H1 (cell line): ENCODE data around the gene IL16. TPM values are rescaled to one million over a fixed set of nuclear protein-coding genes. Genes with fewer than 3 reads are reported as not detected.

Experiments used
- CTCF ChIA-PET: fragments of 300-600 bp; sonication (Branson Sonifier 250); formaldehyde crosslinking; loops from one replicate; lab custom pipeline; 2021; ENCODE audit not compliant: partially characterized antibody; lab: Charles Lee
- POLR2A ChIA-PET: fragments of 300-600 bp; sonication (Branson Sonifier 250); formaldehyde crosslinking; loops from one replicate; lab custom pipeline; 2021; ENCODE audit warnings: inconsistent platforms; ENCODE audit not compliant: partially characterized antibody; lab: Charles Lee
- DNase-seq, 2 experiments: peaks; one replicate each; pipeline versions ENCODE4 v3.0.0 to v3.0.0-alpha.2; 2010 to 2022; ENCODE audit warnings: low spot score in 2 of 2, low read depth in 1 of 2, mixed read lengths in 1 of 2
- FAIRE-seq: peaks from 2 replicates; lab custom pipeline; 2011; peaks lifted over from hg19 to GRCh38; lab: Jason Lieb, UNC
- H2AFZ ChIP-seq: 2 replicates; pipeline ENCODE4 v1.8.1; 2012; ENCODE audit warnings: low read length, inconsistent platforms
- H2AK5ac ChIP-seq: 2 replicates; pipeline ENCODE4 v1.6.1; 2013; ENCODE audit warnings: low read depth, low read length
- H2BK120ac ChIP-seq: replicated peaks from 2 replicates; pipeline ENCODE3; 2013; ENCODE audit warnings: low read depth, low read length, inconsistent platforms
- H2BK12ac ChIP-seq: 2 replicates; pipeline ENCODE4 v1.6.1; 2013; ENCODE audit warnings: low read depth, low read length
- H2BK15ac ChIP-seq: 2 replicates; pipeline ENCODE4 v1.6.1; 2013; ENCODE audit warnings: low read length
- H2BK20ac ChIP-seq: 2 replicates; pipeline ENCODE4 v1.6.1; 2013; ENCODE audit warnings: low read length
- H2BK5ac ChIP-seq: 2 replicates; pipeline ENCODE4 v1.6.1; 2013; ENCODE audit warnings: low read depth, low read length
- H3K14ac ChIP-seq: 2 replicates; pipeline ENCODE4 v1.6.1; 2013; ENCODE audit warnings: inconsistent platforms; ENCODE audit not compliant: insufficient read length
- H3K18ac ChIP-seq: 2 replicates; pipeline ENCODE4 v1.6.1; 2013; ENCODE audit warnings: low read length; ENCODE audit errors: extremely low read depth
- H3K23ac ChIP-seq: 2 replicates; pipeline ENCODE4 v1.6.1; 2013; ENCODE audit warnings: inconsistent platforms; ENCODE audit not compliant: insufficient read length
- H3K23me2 ChIP-seq: 2 replicates; pipeline ENCODE4 v1.6.1; 2013; ENCODE audit warnings: low read depth, low read length
- H3K27ac ChIP-seq: 2 replicates; pipeline ENCODE4 v1.6.1; 2011; ENCODE audit warnings: low read depth, low read length, inconsistent platforms
- H3K27me3 ChIP-seq, 4 experiments: replicated peaks in 1 of 4; 1 replicate in 1 of 4; 2 replicates in 3 of 4; pipeline versions ENCODE4 v1.6.1 to v1.8.1; 2011 to 2013; ENCODE audit warnings: low read length in 3 of 4, mild to moderate bottlenecking in 3 of 4, inconsistent platforms in 2 of 4, mixed read lengths in 2 of 4, moderate library complexity in 1 of 4; ENCODE audit not compliant: control insufficient read depth in 3 of 4, insufficient read depth in 3 of 4; ENCODE audit errors: extremely low read depth in 1 of 4
- H3K36me3 ChIP-seq, 4 experiments: 2 replicates each; pipeline versions ENCODE4 v1.6.1 to v1.8.1; 2011 to 2013; ENCODE audit warnings: mild to moderate bottlenecking in 4 of 4, low read length in 3 of 4, moderate library complexity in 2 of 4, control low read depth in 1 of 4, inconsistent platforms in 1 of 4; ENCODE audit not compliant: insufficient read depth in 4 of 4, control insufficient read depth in 2 of 4
- H3K4ac ChIP-seq: replicated peaks from 2 replicates; pipeline ENCODE3; 2013; ENCODE audit warnings: low read length, low read depth, mixed read lengths, inconsistent platforms; ENCODE audit not compliant: insufficient read length
- H3K4me1 ChIP-seq, 4 experiments: replicated peaks in 1 of 4; 1 replicate in 1 of 4; 2 replicates in 3 of 4; pipeline versions ENCODE4 v1.6.1 to v1.8.1; 2011 to 2013; ENCODE audit warnings: low read length in 3 of 4, inconsistent platforms in 2 of 4, mixed read lengths in 1 of 4; ENCODE audit not compliant: insufficient read depth in 4 of 4, control insufficient read depth in 3 of 4
- H3K4me2 ChIP-seq, 2 experiments: 2 replicates each; pipeline versions ENCODE4 v1.6.1 to v1.8.1; 2011 to 2013; ENCODE audit warnings: low read depth in 2 of 2, low read length in 2 of 2, control low read depth in 1 of 2, inconsistent platforms in 1 of 2, mild to moderate bottlenecking in 1 of 2; ENCODE audit not compliant: insufficient read depth in 1 of 2
- H3K4me3 ChIP-seq, 4 experiments: fragments of 200-600, 300-600 bp in 1 of 4; sonication (generic), shearing (Covaris generic), sonication (Bioruptor Twin) in 1 of 4; 2 replicates each; pipeline versions ENCODE4 v1.5.1 to v1.8.1; 2011 to 2016; ENCODE audit warnings: low read length in 4 of 4, low read depth in 3 of 4, control low read depth in 2 of 4, inconsistent platforms in 2 of 4, mild to moderate bottlenecking in 2 of 4, mixed read lengths in 1 of 4, moderate library complexity in 1 of 4; ENCODE audit not compliant: insufficient read depth in 2 of 4; ENCODE audit errors: extremely low read depth in 1 of 4
- H3K56ac ChIP-seq: replicated peaks from 2 replicates; pipeline ENCODE3; 2013; ENCODE audit warnings: low read depth, mild to moderate bottlenecking, mixed read lengths, low read length, inconsistent platforms; ENCODE audit not compliant: insufficient read length
- H3K79me1 ChIP-seq: 2 replicates; pipeline ENCODE4 v1.6.1; 2013; ENCODE audit warnings: low read depth, low read length, control low read depth
- H3K79me2 ChIP-seq, 2 experiments: 2 replicates each; pipeline versions ENCODE4 v1.6.1 to v1.8.1; 2012 to 2013; ENCODE audit warnings: low read length in 2 of 2, mild to moderate bottlenecking in 2 of 2, inconsistent platforms in 1 of 2; ENCODE audit not compliant: insufficient read depth in 2 of 2, control insufficient read depth in 1 of 2
- H3K9ac ChIP-seq, 4 experiments: replicated peaks in 1 of 4; 1 replicate in 1 of 4; 2 replicates in 3 of 4; pipeline versions ENCODE4 v1.6.1 to v1.8.1; 2011 to 2013; ENCODE audit warnings: low read depth in 3 of 4, low read length in 3 of 4, control low read depth in 2 of 4, mild to moderate bottlenecking in 2 of 4, moderate library complexity in 2 of 4, inconsistent platforms in 1 of 4; ENCODE audit errors: extremely low read depth in 1 of 4
- H3K9me3 ChIP-seq, 2 experiments: 2 replicates each; pipeline versions ENCODE4 v1.6.1 to v1.8.1; 2012 to 2013; ENCODE audit warnings: mild to moderate bottlenecking in 2 of 2, moderate library complexity in 2 of 2, control low read depth in 1 of 2, inconsistent platforms in 1 of 2, low read depth in 1 of 2, low read length in 1 of 2, mixed read lengths in 1 of 2; ENCODE audit not compliant: insufficient read depth in 2 of 2
- H4K20me1 ChIP-seq, 2 experiments: replicated peaks in 1 of 2; 2 replicates each; pipeline versions ENCODE3 to v1.8.1; 2011 to 2013; ENCODE audit warnings: inconsistent platforms in 2 of 2, low read length in 2 of 2, mild to moderate bottlenecking in 1 of 2; ENCODE audit not compliant: insufficient read depth in 2 of 2, control insufficient read depth in 1 of 2
- H4K5ac ChIP-seq: 2 replicates; pipeline ENCODE4 v1.6.1; 2013; ENCODE audit warnings: low read length, low read depth, mixed read lengths, inconsistent platforms; ENCODE audit not compliant: insufficient read length
- H4K8ac ChIP-seq: 2 replicates; pipeline ENCODE4 v1.8.0; 2013; ENCODE audit warnings: mild to moderate bottlenecking, moderate library complexity, low read length, inconsistent platforms; ENCODE audit not compliant: insufficient read depth; ENCODE audit errors: extremely low read depth
- H4K91ac ChIP-seq: replicated peaks from 2 replicates; pipeline ENCODE3; 2013; ENCODE audit warnings: low read length, mixed read lengths, inconsistent platforms; ENCODE audit not compliant: insufficient read length
- CHD2 ChIP-seq: IDR thresholded peaks from 2 replicates; pipeline ENCODE4 v1.6.1; 2012; ENCODE audit warnings: low read length, improper control_type of control experiment
- FOSL1 ChIP-seq: IDR thresholded peaks from 2 replicates; pipeline ENCODE4 v1.6.1; 2011; ENCODE audit warnings: mild to moderate bottlenecking, low read depth, low read length, moderate library complexity; ENCODE audit not compliant: insufficient read depth
- MAFK ChIP-seq: IDR thresholded peaks from 2 replicates; pipeline ENCODE4 v1.6.1; 2012; ENCODE audit warnings: low read depth, mild to moderate bottlenecking, improper control_type of control experiment, low read length
- RXRA ChIP-seq: IDR thresholded peaks from 2 replicates; pipeline ENCODE4 v1.6.1; 2011; ENCODE audit warnings: low read depth, mild to moderate bottlenecking, low read length, moderate library complexity; ENCODE audit not compliant: insufficient read depth
- SIX5 ChIP-seq: IDR thresholded peaks from 2 replicates; pipeline ENCODE4 v1.6.1; 2011; ENCODE audit warnings: mild to moderate bottlenecking, low read depth, low read length
- SP4 ChIP-seq: IDR thresholded peaks from 2 replicates; pipeline ENCODE4 v1.6.1; 2012; ENCODE audit warnings: low read length, inconsistent platforms
- WGBS, 2 experiments: shearing (Covaris generic) in 1 of 2; methylation state at CpG; one replicate each; pipeline versions ENCODE4 v1.1.6 to v1.1.7; 2013 to 2015; ENCODE audit warnings: low lambda C conversion rate in 2 of 2, mixed read lengths in 2 of 2, inconsistent platforms in 1 of 2, low coverage in 1 of 2, missing lambda C conversion rate in 1 of 2; ENCODE audit not compliant: insufficient replicate concordance in 2 of 2, insufficient coverage in 1 of 2, insufficient read length in 1 of 2; ENCODE audit errors: extremely low coverage in 1 of 2, missing lambda C conversion rate in 1 of 2; 5-methylcytosine and 5-hydroxymethylcytosine counted together
- polyA plus RNA-seq, 7 experiments: library from polyadenylated mRNA; depleted of rRNA in 3 of 7; stranded (reverse) in 5 of 7; unstranded in 2 of 7; fragments of >200 nt in 5 of 7; fragments of 200-250 nt in 2 of 7; gene quantifications; 1 replicate in 5 of 7; 2 replicates in 1 of 7; 4 replicates in 1 of 7; pipeline versions ENCODE4 v1.2.1 to v1.2.3, GENCODE V29; 2011 to 2013; ENCODE audit warnings: missing spikeins in 2 of 7, mixed read lengths in 2 of 7
- total RNA-seq: library from RNA; stranded (reverse); fragmentation: NEBNext Ultra II Directional; extraction: Animal tissue kit (Norgen Biotek cat#: 25700); gene quantifications from 2 replicates; pipeline ENCODE4 v1.2.1, GENCODE V29; 2021
- TF ChIP-seq, protein P1 (sequence below): IDR thresholded peaks from 2 replicates; pipeline ENCODE4 v1.6.1; 2012; ENCODE audit warnings: inconsistent platforms
- TF ChIP-seq, protein P2 (sequence below): IDR thresholded peaks from 2 replicates; pipeline ENCODE4 v1.6.1; 2012; ENCODE audit warnings: low read length, inconsistent platforms
- TF ChIP-seq, protein P3 (sequence below): IDR thresholded peaks from 2 replicates; pipeline ENCODE4 v1.6.1; 2012; ENCODE audit warnings: inconsistent platforms
- TF ChIP-seq, protein P4 (sequence below): IDR thresholded peaks from 2 replicates; pipeline ENCODE4 v1.6.1; 2011; ENCODE audit warnings: low read depth, mild to moderate bottlenecking, low read length; ENCODE audit not compliant: insufficient read depth

Gene IL16
- total and polyA plus RNA-seq, 2 of the 8 experiments (the other 6 are each of a cell fraction or from before 2014, with no cell fraction given): 0.03 to 0.09 TPM

DNA sequence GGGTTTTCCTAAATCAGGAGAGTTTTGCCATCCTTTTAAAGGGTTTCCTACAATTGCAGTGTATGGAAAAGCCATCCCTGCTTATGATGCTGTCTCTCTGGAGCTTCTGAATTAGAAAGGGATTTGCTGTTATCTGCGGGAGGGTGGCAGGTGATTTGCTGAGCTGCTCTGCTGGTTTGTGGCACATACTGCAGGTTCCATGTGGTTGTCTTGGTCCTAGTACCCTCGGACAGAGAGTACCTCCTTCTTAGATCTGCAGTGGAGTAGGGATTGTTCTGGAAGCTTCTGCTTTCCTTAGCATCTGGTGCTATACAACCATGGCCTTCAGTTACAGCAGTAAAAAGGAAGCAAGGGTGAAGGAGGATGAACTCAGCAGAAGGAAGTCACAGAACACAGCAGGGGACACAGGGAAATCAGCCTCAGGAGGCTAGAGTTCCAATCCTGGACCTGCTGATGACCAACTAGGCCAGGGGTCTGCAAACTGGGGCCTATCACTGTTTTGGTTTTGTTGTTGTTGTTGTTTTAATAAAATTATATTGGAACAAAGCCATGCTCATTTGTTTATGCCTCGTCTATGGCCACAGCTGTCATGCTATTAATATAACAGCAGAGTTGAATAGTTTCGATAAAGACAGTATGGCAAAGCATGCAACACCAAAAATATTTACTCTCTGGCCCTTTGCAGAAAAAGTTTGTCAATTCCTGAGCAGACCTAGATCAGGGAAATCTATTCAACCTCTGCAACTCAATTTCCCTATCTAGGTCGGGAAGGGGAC lies 87.8 kb downstream of the IL16 start:
- Histone ChIP-seq H3K4me3 (no peak overlapping the region), H3K23me2 (no peaks in the 10 kb centered on the region), H3K27ac (no peak overlapping the region), H3K14ac (no peak overlapping the region), H4K5ac (no peak overlapping the region), H3K4me2 (no peak overlapping the region), H2BK12ac (no peak overlapping the region), H3K9me3 (no peaks in the 10 kb centered on the region), H3K79me1 (no peaks in the 10 kb centered on the region), H3K23ac (no peak overlapping the region), H3K56ac (no peak overlapping the region), H3K4me1 (no peaks in the 10 kb centered on the region), H3K9ac (no peak overlapping the region), H3K36me3 (no peaks in the 10 kb centered on the region), H3K18ac (no peak overlapping the region), H2BK15ac (no peak overlapping the region), H4K91ac (no peak overlapping the region), H3K27me3 (no peaks in the 10 kb centered on the region), H2BK20ac (no peak overlapping the region), H4K20me1 (no peaks in the 10 kb centered on the region), H2BK5ac (no peak overlapping the region), H2BK120ac (no peak overlapping the region), H4K8ac (no peak overlapping the region), H3K4ac (no peak overlapping the region), H3K79me2 (no peaks in the 10 kb centered on the region), H2AK5ac (no peak overlapping the region), H2AFZ (no peak overlapping the region)
- POLR2A ChIA-PET: no interaction called here
- CTCF ChIA-PET: interaction anchor here (1.1 to 2.0 kb wide), 5 partner anchors 9 to 72 kb away, joined by 3 to 7 read pairs (median 5); no protein-coding TSS in a partner anchor
- WGBS, 2 experiments: 76% methylated on average over 5 of the region's 5 CpGs; no CpG with 5 or more reads in 1 of the 2 experiments
- DNase-seq (no peak), FAIRE-seq (no peak)
- TF ChIP-seq RXRA (no peak), MAFK (no peak), FOSL1 (no peak), SP4 (no peak), CHD2 (no peak), SIX5 (no peak)
- TF ChIP-seq, protein P1, sequence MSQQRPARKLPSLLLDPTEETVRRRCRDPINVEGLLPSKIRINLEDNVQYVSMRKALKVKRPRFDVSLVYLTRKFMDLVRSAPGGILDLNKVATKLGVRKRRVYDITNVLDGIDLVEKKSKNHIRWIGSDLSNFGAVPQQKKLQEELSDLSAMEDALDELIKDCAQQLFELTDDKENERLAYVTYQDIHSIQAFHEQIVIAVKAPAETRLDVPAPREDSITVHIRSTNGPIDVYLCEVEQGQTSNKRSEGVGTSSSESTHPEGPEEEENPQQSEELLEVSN: no peak
- TF ChIP-seq, protein P2, sequence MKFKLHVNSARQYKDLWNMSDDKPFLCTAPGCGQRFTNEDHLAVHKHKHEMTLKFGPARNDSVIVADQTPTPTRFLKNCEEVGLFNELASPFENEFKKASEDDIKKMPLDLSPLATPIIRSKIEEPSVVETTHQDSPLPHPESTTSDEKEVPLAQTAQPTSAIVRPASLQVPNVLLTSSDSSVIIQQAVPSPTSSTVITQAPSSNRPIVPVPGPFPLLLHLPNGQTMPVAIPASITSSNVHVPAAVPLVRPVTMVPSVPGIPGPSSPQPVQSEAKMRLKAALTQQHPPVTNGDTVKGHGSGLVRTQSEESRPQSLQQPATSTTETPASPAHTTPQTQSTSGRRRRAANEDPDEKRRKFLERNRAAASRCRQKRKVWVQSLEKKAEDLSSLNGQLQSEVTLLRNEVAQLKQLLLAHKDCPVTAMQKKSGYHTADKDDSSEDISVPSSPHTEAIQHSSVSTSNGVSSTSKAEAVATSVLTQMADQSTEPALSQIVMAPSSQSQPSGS: no peak
- TF ChIP-seq, protein P3, sequence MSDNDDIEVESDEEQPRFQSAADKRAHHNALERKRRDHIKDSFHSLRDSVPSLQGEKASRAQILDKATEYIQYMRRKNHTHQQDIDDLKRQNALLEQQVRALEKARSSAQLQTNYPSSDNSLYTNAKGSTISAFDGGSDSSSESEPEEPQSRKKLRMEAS: no peak
- TF ChIP-seq, protein P4, sequence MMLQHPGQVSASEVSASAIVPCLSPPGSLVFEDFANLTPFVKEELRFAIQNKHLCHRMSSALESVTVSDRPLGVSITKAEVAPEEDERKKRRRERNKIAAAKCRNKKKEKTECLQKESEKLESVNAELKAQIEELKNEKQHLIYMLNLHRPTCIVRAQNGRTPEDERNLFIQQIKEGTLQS: no peak
